ENCODE measurements around the gene CSMD2. TPM values are rescaled to one million over a fixed set of nuclear protein-coding genes. Genes with fewer than 3 reads are reported as not detected.

Gene CSMD2
- total and polyA plus RNA-seq, 2 of the 4 experiments (the other 2 are of a cell fraction) = under 0.01 to 0.36 TPM

- no peaks in the 10 kb centered on the region for H3K4me1 ChIP-seq (ENCODE audit: control insufficient read depth, insufficient read depth, low read length)
- intact Hi-C loops (cut with micrococcal nuclease) = no loop called here
- H4K91ac ChIP-seq (ENCODE audit: insufficient read depth, low read depth, low read length) = no peak overlapping the region
- no peak overlapping the region for H2AK5ac ChIP-seq (ENCODE audit: low read depth, low read length)
- no peaks in the 10 kb centered on the region for H4K20me1 ChIP-seq (ENCODE audit: insufficient read depth, low read length)
- no peak overlapping the region for H2BK20ac ChIP-seq (ENCODE audit: low read depth, low read length)
- no peaks in the 10 kb centered on the region for H3K9me1 ChIP-seq (ENCODE audit: insufficient read depth, low read length)
- no peak overlapping the region for H4K8ac ChIP-seq (ENCODE audit: low read depth in 2 of 2, low read length in 2 of 2)
- H2BK120ac ChIP-seq (ENCODE audit: low read depth, low read length) = no peak overlapping the region
- DNase-seq (no peak), ATAC-seq (ENCODE audit: low read depth) (no peak)
- H3K9me3 ChIP-seq (ENCODE audit: control insufficient read depth, insufficient read depth, low read length) = peaks cover 2% of the 10 kb centered on the region; the same call in 1 of the 2 replicates
- BruUV-seq (replicated peaks) = no TSS peak
- no peak overlapping the region for H3K4ac ChIP-seq (ENCODE audit: low read depth, low read length)
- H2BK15ac ChIP-seq (ENCODE audit: low read depth, low read length) = no peak overlapping the region
- no peak overlapping the region for H3K4me3 ChIP-seq (ENCODE audit: insufficient read depth, low read depth, low read length)
- no peak overlapping the region for H3K4me2 ChIP-seq (ENCODE audit: low read depth, low read length)
- POLR2A ChIA-PET (ENCODE audit: unreplicated experiment) = no interaction called here
- H4K5ac ChIP-seq (ENCODE audit: low read depth, low read length) = no peak overlapping the region
- H2AK9ac ChIP-seq (replicated peaks; ENCODE audit: low read depth, low read length, poor library complexity) = no peak overlapping the region
- CTCF ChIA-PET = no interaction called here
- no peak overlapping the region for H3K56ac ChIP-seq (ENCODE audit: extremely low read depth, insufficient read depth, low read length)
- H3K18ac ChIP-seq (ENCODE audit: low read depth, low read length) = no peak overlapping the region
- WGBS, 2 experiments (ENCODE audit: extremely low coverage in 2 of 2, insufficient read length in 1 of 2) = 33% methylated on average over 2 of the region's 9 CpGs; no CpG with 5 or more reads in 1 of the 2 experiments
- no peaks in the 10 kb centered on the region for H3K79me1 ChIP-seq (ENCODE audit: low read depth in 1 of 2, low read length in 2 of 2)
- H2BK5ac ChIP-seq (ENCODE audit: low read depth, low read length, poor library complexity, severe bottlenecking) = no peak overlapping the region
- H3K27me3 ChIP-seq (ENCODE audit: control insufficient read depth, insufficient read depth, low read length) = no peaks in the 10 kb centered on the region
- H3K23ac ChIP-seq (ENCODE audit: low read depth, low read length) = no peak overlapping the region
- in situ Hi-C loops (cut with MboI; ENCODE audit: low sequenced_read_pairs) = no loop called here
- H3K14ac ChIP-seq (replicated peaks; ENCODE audit: low read depth, low read length) = no peak overlapping the region
- dilution Hi-C loops (cut with HindIII; ENCODE audit: low sequenced_read_pairs, unreplicated experiment) = no loop called here
- no peak for TF ChIP-seq POLR2A (IDR thresholded peaks at IDR 0.05; ENCODE audit: low read depth, low read length)
- no peak for TF ChIP-seq CHD1 (IDR thresholded peaks at IDR 0.05; ENCODE audit: low read depth, low read length)
- TF ChIP-seq MAZ (IDR thresholded peaks at IDR 0.05; ENCODE audit: borderline replicate concordance, low read depth, low read length) = no peak
- TF ChIP-seq CEBPB (IDR thresholded peaks at IDR 0.05; ENCODE audit: low read depth, low read length) = no peak
- no peak for TF ChIP-seq SMC3 (IDR thresholded peaks at IDR 0.05; ENCODE audit: low read depth, low read length)
- no peak overlapping the region for H3K27ac ChIP-seq (ENCODE audit: insufficient read depth, low read length)
- H3K36me3 ChIP-seq (ENCODE audit: control insufficient read depth, insufficient read depth, low read length) = no peaks in the 10 kb centered on the region
- H3K9ac ChIP-seq (ENCODE audit: low read depth, low read length) = no peak overlapping the region
- no peak overlapping the region for H2AFZ ChIP-seq (replicated peaks; ENCODE audit: low read length, poor library complexity)
Observed at GRCh38 chr1:33713058-33713877, 451.8 kb downstream of the CSMD2 start.
